H1 (cell line): Measurements from ENCODE around the gene JUN. TPM values are rescaled to one million over a fixed set of nuclear protein-coding genes. Genes with fewer than 3 reads are reported as not detected.

Experiments
- CTCF ChIA-PET: fragments of 300-600 bp; sonication (Branson Sonifier 250); formaldehyde crosslinking; loops from one replicate; lab custom pipeline; 2021; ENCODE audit not compliant: partially characterized antibody; lab: Charles Lee
- POLR2A ChIA-PET: fragments of 300-600 bp; sonication (Branson Sonifier 250); formaldehyde crosslinking; loops from one replicate; lab custom pipeline; 2021; ENCODE audit warnings: inconsistent platforms; ENCODE audit not compliant: partially characterized antibody; lab: Charles Lee
- DNase-seq, 2 experiments: peaks; one replicate each; pipeline versions ENCODE4 v3.0.0 to v3.0.0-alpha.2; 2010 to 2022; ENCODE audit warnings: low spot score in 2 of 2, low read depth in 1 of 2, mixed read lengths in 1 of 2
- FAIRE-seq: peaks from 2 replicates; lab custom pipeline; 2011; peaks lifted over from hg19 to GRCh38; lab: Jason Lieb, UNC
- H2AFZ ChIP-seq: 2 replicates; pipeline ENCODE4 v1.8.1; 2012; ENCODE audit warnings: low read length, inconsistent platforms
- H2AK5ac ChIP-seq: 2 replicates; pipeline ENCODE4 v1.6.1; 2013; ENCODE audit warnings: low read depth, low read length
- H2BK120ac ChIP-seq: replicated peaks from 2 replicates; pipeline ENCODE3; 2013; ENCODE audit warnings: low read depth, low read length, inconsistent platforms
- H2BK12ac ChIP-seq: 2 replicates; pipeline ENCODE4 v1.6.1; 2013; ENCODE audit warnings: low read depth, low read length
- H2BK15ac ChIP-seq: 2 replicates; pipeline ENCODE4 v1.6.1; 2013; ENCODE audit warnings: low read length
- H2BK20ac ChIP-seq: 2 replicates; pipeline ENCODE4 v1.6.1; 2013; ENCODE audit warnings: low read length
- H2BK5ac ChIP-seq: 2 replicates; pipeline ENCODE4 v1.6.1; 2013; ENCODE audit warnings: low read depth, low read length
- H3K14ac ChIP-seq: 2 replicates; pipeline ENCODE4 v1.6.1; 2013; ENCODE audit warnings: inconsistent platforms; ENCODE audit not compliant: insufficient read length
- H3K18ac ChIP-seq: 2 replicates; pipeline ENCODE4 v1.6.1; 2013; ENCODE audit warnings: low read length; ENCODE audit errors: extremely low read depth
- H3K23ac ChIP-seq: 2 replicates; pipeline ENCODE4 v1.6.1; 2013; ENCODE audit warnings: inconsistent platforms; ENCODE audit not compliant: insufficient read length
- H3K23me2 ChIP-seq: 2 replicates; pipeline ENCODE4 v1.6.1; 2013; ENCODE audit warnings: low read depth, low read length
- H3K27ac ChIP-seq: 2 replicates; pipeline ENCODE4 v1.6.1; 2011; ENCODE audit warnings: low read depth, low read length, inconsistent platforms
- H3K27me3 ChIP-seq, 4 experiments: replicated peaks in 1 of 4; 1 replicate in 1 of 4; 2 replicates in 3 of 4; pipeline versions ENCODE4 v1.6.1 to v1.8.1; 2011 to 2013; ENCODE audit warnings: low read length in 3 of 4, mild to moderate bottlenecking in 3 of 4, inconsistent platforms in 2 of 4, mixed read lengths in 2 of 4, moderate library complexity in 1 of 4; ENCODE audit not compliant: control insufficient read depth in 3 of 4, insufficient read depth in 3 of 4; ENCODE audit errors: extremely low read depth in 1 of 4
- H3K36me3 ChIP-seq, 4 experiments: 2 replicates each; pipeline versions ENCODE4 v1.6.1 to v1.8.1; 2011 to 2013; ENCODE audit warnings: mild to moderate bottlenecking in 4 of 4, low read length in 3 of 4, moderate library complexity in 2 of 4, control low read depth in 1 of 4, inconsistent platforms in 1 of 4; ENCODE audit not compliant: insufficient read depth in 4 of 4, control insufficient read depth in 2 of 4
- H3K4ac ChIP-seq: replicated peaks from 2 replicates; pipeline ENCODE3; 2013; ENCODE audit warnings: low read length, low read depth, mixed read lengths, inconsistent platforms; ENCODE audit not compliant: insufficient read length
- H3K4me1 ChIP-seq, 4 experiments: replicated peaks in 1 of 4; 1 replicate in 1 of 4; 2 replicates in 3 of 4; pipeline versions ENCODE4 v1.6.1 to v1.8.1; 2011 to 2013; ENCODE audit warnings: low read length in 3 of 4, inconsistent platforms in 2 of 4, mixed read lengths in 1 of 4; ENCODE audit not compliant: insufficient read depth in 4 of 4, control insufficient read depth in 3 of 4
- H3K4me2 ChIP-seq, 2 experiments: 2 replicates each; pipeline versions ENCODE4 v1.6.1 to v1.8.1; 2011 to 2013; ENCODE audit warnings: low read depth in 2 of 2, low read length in 2 of 2, control low read depth in 1 of 2, inconsistent platforms in 1 of 2, mild to moderate bottlenecking in 1 of 2; ENCODE audit not compliant: insufficient read depth in 1 of 2
- H3K4me3 ChIP-seq, 4 experiments: fragments of 200-600, 300-600 bp in 1 of 4; sonication (generic), shearing (Covaris generic), sonication (Bioruptor Twin) in 1 of 4; 2 replicates each; pipeline versions ENCODE4 v1.5.1 to v1.8.1; 2011 to 2016; ENCODE audit warnings: low read length in 4 of 4, low read depth in 3 of 4, control low read depth in 2 of 4, inconsistent platforms in 2 of 4, mild to moderate bottlenecking in 2 of 4, mixed read lengths in 1 of 4, moderate library complexity in 1 of 4; ENCODE audit not compliant: insufficient read depth in 2 of 4; ENCODE audit errors: extremely low read depth in 1 of 4
- H3K56ac ChIP-seq: replicated peaks from 2 replicates; pipeline ENCODE3; 2013; ENCODE audit warnings: low read depth, mild to moderate bottlenecking, mixed read lengths, low read length, inconsistent platforms; ENCODE audit not compliant: insufficient read length
- H3K79me1 ChIP-seq: 2 replicates; pipeline ENCODE4 v1.6.1; 2013; ENCODE audit warnings: low read depth, low read length, control low read depth
- H3K79me2 ChIP-seq, 2 experiments: 2 replicates each; pipeline versions ENCODE4 v1.6.1 to v1.8.1; 2012 to 2013; ENCODE audit warnings: low read length in 2 of 2, mild to moderate bottlenecking in 2 of 2, inconsistent platforms in 1 of 2; ENCODE audit not compliant: insufficient read depth in 2 of 2, control insufficient read depth in 1 of 2
- H3K9ac ChIP-seq, 4 experiments: replicated peaks in 1 of 4; 1 replicate in 1 of 4; 2 replicates in 3 of 4; pipeline versions ENCODE4 v1.6.1 to v1.8.1; 2011 to 2013; ENCODE audit warnings: low read depth in 3 of 4, low read length in 3 of 4, control low read depth in 2 of 4, mild to moderate bottlenecking in 2 of 4, moderate library complexity in 2 of 4, inconsistent platforms in 1 of 4; ENCODE audit errors: extremely low read depth in 1 of 4
- H3K9me3 ChIP-seq, 2 experiments: 2 replicates each; pipeline versions ENCODE4 v1.6.1 to v1.8.1; 2012 to 2013; ENCODE audit warnings: mild to moderate bottlenecking in 2 of 2, moderate library complexity in 2 of 2, control low read depth in 1 of 2, inconsistent platforms in 1 of 2, low read depth in 1 of 2, low read length in 1 of 2, mixed read lengths in 1 of 2; ENCODE audit not compliant: insufficient read depth in 2 of 2
- H4K20me1 ChIP-seq, 2 experiments: replicated peaks in 1 of 2; 2 replicates each; pipeline versions ENCODE3 to v1.8.1; 2011 to 2013; ENCODE audit warnings: inconsistent platforms in 2 of 2, low read length in 2 of 2, mild to moderate bottlenecking in 1 of 2; ENCODE audit not compliant: insufficient read depth in 2 of 2, control insufficient read depth in 1 of 2
- H4K5ac ChIP-seq: 2 replicates; pipeline ENCODE4 v1.6.1; 2013; ENCODE audit warnings: low read length, low read depth, mixed read lengths, inconsistent platforms; ENCODE audit not compliant: insufficient read length
- H4K8ac ChIP-seq: 2 replicates; pipeline ENCODE4 v1.8.0; 2013; ENCODE audit warnings: mild to moderate bottlenecking, moderate library complexity, low read length, inconsistent platforms; ENCODE audit not compliant: insufficient read depth; ENCODE audit errors: extremely low read depth
- H4K91ac ChIP-seq: replicated peaks from 2 replicates; pipeline ENCODE3; 2013; ENCODE audit warnings: low read length, mixed read lengths, inconsistent platforms; ENCODE audit not compliant: insufficient read length
- JUN ChIP-seq: IDR thresholded peaks from 2 replicates; pipeline ENCODE4 v1.6.1; 2011; ENCODE audit warnings: low read depth, mild to moderate bottlenecking, improper control_type of control experiment, low read length
- KDM1A ChIP-seq: fragments of 200-600, 300-600 bp; sonication (generic); IDR thresholded peaks from 2 replicates; pipeline ENCODE4 v1.7.1; 2016; ENCODE audit warnings: mild to moderate bottlenecking, low read length, borderline replicate concordance
- RAD21 ChIP-seq, 2 experiments: IDR thresholded peaks in 1 of 2; conservative IDR thresholded peaks in 1 of 2; 2 replicates each; pipeline ENCODE4 v1.6.1; 2011; ENCODE audit warnings: low read depth in 2 of 2, low read length in 2 of 2, improper control_type of control experiment in 1 of 2, inconsistent platforms in 1 of 2, mild to moderate bottlenecking in 1 of 2, moderate library complexity in 1 of 2
- WGBS, 2 experiments: shearing (Covaris generic) in 1 of 2; methylation state at CpG; one replicate each; pipeline versions ENCODE4 v1.1.6 to v1.1.7; 2013 to 2015; ENCODE audit warnings: low lambda C conversion rate in 2 of 2, mixed read lengths in 2 of 2, inconsistent platforms in 1 of 2, low coverage in 1 of 2, missing lambda C conversion rate in 1 of 2; ENCODE audit not compliant: insufficient replicate concordance in 2 of 2, insufficient coverage in 1 of 2, insufficient read length in 1 of 2; ENCODE audit errors: extremely low coverage in 1 of 2, missing lambda C conversion rate in 1 of 2; 5-methylcytosine and 5-hydroxymethylcytosine counted together
- polyA plus RNA-seq, 7 experiments: library from polyadenylated mRNA; depleted of rRNA in 3 of 7; stranded (reverse) in 5 of 7; unstranded in 2 of 7; fragments of >200 nt in 5 of 7; fragments of 200-250 nt in 2 of 7; gene quantifications; 1 replicate in 5 of 7; 2 replicates in 1 of 7; 4 replicates in 1 of 7; pipeline versions ENCODE4 v1.2.1 to v1.2.3, GENCODE V29; 2011 to 2013; ENCODE audit warnings: missing spikeins in 2 of 7, mixed read lengths in 2 of 7
- total RNA-seq: library from RNA; stranded (reverse); fragmentation: NEBNext Ultra II Directional; extraction: Animal tissue kit (Norgen Biotek cat#: 25700); gene quantifications from 2 replicates; pipeline ENCODE4 v1.2.1, GENCODE V29; 2021
- TF ChIP-seq, protein P1 (sequence below), 3 experiments: IDR thresholded peaks; 1 replicate in 2 of 3; 2 replicates in 1 of 3; pipeline versions ENCODE4 v1.5.1 to v1.6.1; 2011; ENCODE audit warnings: low read length in 3 of 3, mild to moderate bottlenecking in 3 of 3, inconsistent platforms in 2 of 3, low read depth in 1 of 3, moderate library complexity in 1 of 3; ENCODE audit not compliant: insufficient read depth in 1 of 3; ENCODE audit errors: control extremely low read depth in 1 of 3

Gene JUN
- total and polyA plus RNA-seq, 2 of the 8 experiments (the other 6 are each of a cell fraction or from before 2014, with no cell fraction given) = 4.4 to 10.9 TPM

- H4K5ac ChIP-seq = no peak overlapping the region
- no peak for DNase-seq
- H2BK15ac ChIP-seq = no peak overlapping the region
- H3K4me1 ChIP-seq = no peaks in the 10 kb centered on the region
- no peak overlapping the region for H2BK5ac ChIP-seq
- no peaks in the 10 kb centered on the region for H3K79me2 ChIP-seq
- H3K56ac ChIP-seq = no peak overlapping the region
- no peaks in the 10 kb centered on the region for H3K36me3 ChIP-seq
- H2BK12ac ChIP-seq = no peak overlapping the region
- H3K4ac ChIP-seq = no peak overlapping the region
- FAIRE-seq = peak; percentile 48
- H2AFZ ChIP-seq = no peak overlapping the region
- no peak overlapping the region for H3K27ac ChIP-seq
- no peak overlapping the region for H2BK120ac ChIP-seq
- no peak overlapping the region for H4K8ac ChIP-seq
- H4K20me1 ChIP-seq = no peaks in the 10 kb centered on the region
- H3K23ac ChIP-seq = no peak overlapping the region
- H3K4me2 ChIP-seq = no peak overlapping the region
- no peak overlapping the region for H3K14ac ChIP-seq
- WGBS, 2 experiments = 43% methylated on average over 3 of the region's 3 CpGs; no CpG with 5 or more reads in 1 of the 2 experiments
- TF ChIP-seq, protein P1, sequence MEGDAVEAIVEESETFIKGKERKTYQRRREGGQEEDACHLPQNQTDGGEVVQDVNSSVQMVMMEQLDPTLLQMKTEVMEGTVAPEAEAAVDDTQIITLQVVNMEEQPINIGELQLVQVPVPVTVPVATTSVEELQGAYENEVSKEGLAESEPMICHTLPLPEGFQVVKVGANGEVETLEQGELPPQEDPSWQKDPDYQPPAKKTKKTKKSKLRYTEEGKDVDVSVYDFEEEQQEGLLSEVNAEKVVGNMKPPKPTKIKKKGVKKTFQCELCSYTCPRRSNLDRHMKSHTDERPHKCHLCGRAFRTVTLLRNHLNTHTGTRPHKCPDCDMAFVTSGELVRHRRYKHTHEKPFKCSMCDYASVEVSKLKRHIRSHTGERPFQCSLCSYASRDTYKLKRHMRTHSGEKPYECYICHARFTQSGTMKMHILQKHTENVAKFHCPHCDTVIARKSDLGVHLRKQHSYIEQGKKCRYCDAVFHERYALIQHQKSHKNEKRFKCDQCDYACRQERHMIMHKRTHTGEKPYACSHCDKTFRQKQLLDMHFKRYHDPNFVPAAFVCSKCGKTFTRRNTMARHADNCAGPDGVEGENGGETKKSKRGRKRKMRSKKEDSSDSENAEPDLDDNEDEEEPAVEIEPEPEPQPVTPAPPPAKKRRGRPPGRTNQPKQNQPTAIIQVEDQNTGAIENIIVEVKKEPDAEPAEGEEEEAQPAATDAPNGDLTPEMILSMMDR (IDR thresholded peaks at IDR 0.05; ENCODE audit: control extremely low read depth in 1 of 3, insufficient read depth in 1 of 3, low read depth in 1 of 3, low read length in 3 of 3) = peak in 2 of 3 experiments; percentile 43 to 57; a peak in 2 of 4 replicates
- TF ChIP-seq JUN = no peak
- no peak for TF ChIP-seq KDM1A
- TF ChIP-seq RAD21 (IDR thresholded peaks at IDR 0.05 in 1 of 2, conservative IDR thresholded peaks at IDR 0.05 in 1 of 2; ENCODE audit: low read depth in 2 of 2, low read length in 2 of 2) = peak; percentile 88 to 89
- H3K4me3 ChIP-seq = no peak overlapping the region
- H4K91ac ChIP-seq = no peak overlapping the region
- no peaks in the 10 kb centered on the region for H3K27me3 ChIP-seq
- no peaks in the 10 kb centered on the region for H3K79me1 ChIP-seq
- H2BK20ac ChIP-seq = no peak overlapping the region
- peak overlapping the region in 1 of 4 experiments; percentile 34; a peak in 1 of 7 replicates for H3K9ac ChIP-seq
- H3K18ac ChIP-seq = no peak overlapping the region
- no peaks in the 10 kb centered on the region for H3K9me3 ChIP-seq
- CTCF ChIA-PET = interaction anchor here (0.7 to 4.5 kb wide), 13 partner anchors 10 to 965 kb away, joined by 3 to 34 read pairs (median 4); no protein-coding TSS in a partner anchor
- no peaks in the 10 kb centered on the region for H3K23me2 ChIP-seq
- H2AK5ac ChIP-seq = no peak overlapping the region
- POLR2A ChIA-PET = no interaction called here
These were observed 43.9 kb downstream of the JUN start for GRCh38 chr1:58739856-58740466.
